ENCODE results near the gene RINL. TPM values are rescaled to one million over a fixed set of nuclear protein-coding genes. Genes with fewer than 3 reads are reported as not detected.
"Not testable (repeated sequence)": the region's sequence is repeated elsewhere in the genome, so short reads cannot be mapped to it uniquely, and the experiment has no call there.

RINL gene
- polyA plus RNA-seq, 1 of the 3 experiments (the other 2 are of a cell fraction) = 3.8 TPM

DNA sequence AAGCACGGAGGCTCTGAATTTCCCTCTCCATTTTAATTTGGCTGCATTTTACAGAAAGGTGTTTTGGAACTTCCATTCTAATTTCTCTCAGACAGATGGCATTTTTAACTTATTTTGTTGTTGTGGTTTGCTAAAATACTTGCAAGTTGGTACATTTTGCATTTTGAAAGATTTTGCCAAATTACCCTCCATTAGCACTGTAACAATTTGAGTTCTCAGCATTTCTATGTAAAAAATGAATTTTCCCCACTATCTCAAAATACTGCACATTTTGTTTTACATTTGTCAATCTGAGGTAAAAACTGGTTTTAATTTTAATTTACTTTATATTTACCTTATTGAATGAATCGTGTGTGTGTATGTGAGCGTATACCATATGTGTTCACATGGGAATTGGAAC is 21.3 kb downstream of the RINL start:
- peaks cover 10% of the 10 kb centered on the region for H3F3A ChIP-seq (replicated peaks; ENCODE audit: insufficient read depth)
- POLR2A ChIA-PET = no interaction called here
- no peaks in the 10 kb centered on the region for H3K9me2 ChIP-seq
- CTCF ChIA-PET = no interaction called here
- no peak for TF ChIP-seq REST (IDR thresholded peaks at IDR 0.05; ENCODE audit: low read depth, low read length)
- TF ChIP-seq TEAD4 (IDR thresholded peaks at IDR 0.05; ENCODE audit: borderline replicate concordance, insufficient read depth) = no peak
- no peak for TF ChIP-seq NRF1 (IDR thresholded peaks at IDR 0.05; ENCODE audit: low read depth, low read length)
- TF ChIP-seq PBX3 (IDR thresholded peaks at IDR 0.05) = no peak
- no peak for TF ChIP-seq ZBTB33 (IDR thresholded peaks at IDR 0.05; ENCODE audit: borderline replicate concordance, low read depth)
- TF ChIP-seq EP300 (IDR thresholded peaks at IDR 0.05; ENCODE audit: borderline replicate concordance in 1 of 2, low read depth in 1 of 2, low read length in 1 of 2) = no peak
- no peak for TF ChIP-seq IRF3 (IDR thresholded peaks at IDR 0.05; ENCODE audit: low read depth, low read length)
- TF ChIP-seq POLR2AphosphoS5 (IDR thresholded peaks at IDR 0.05; ENCODE audit: low read depth, low read length) = no peak
- no peak for TF ChIP-seq FOSL2 (IDR thresholded peaks at IDR 0.05; ENCODE audit: borderline replicate concordance, low read depth)
- TF ChIP-seq JUND (IDR thresholded peaks at IDR 0.05) = no peak
- no peak for TF ChIP-seq RFX5 (IDR thresholded peaks at IDR 0.05; ENCODE audit: low read length)
- no peak overlapping the region for H3K27ac ChIP-seq (ENCODE audit: low read depth in 2 of 2, low read length in 1 of 2)
- H3K27me3 ChIP-seq (ENCODE audit: insufficient read depth) = no peaks in the 10 kb centered on the region
- no peak overlapping the region for H3K9ac ChIP-seq
- no peak overlapping the region for H2AFZ ChIP-seq (ENCODE audit: low read depth)
- H3K4me2 ChIP-seq = no peak overlapping the region
- 92% methylated on average over 3 of the region's 3 CpGs for WGBS (ENCODE audit: low lambda C conversion rate)
- no peak for DNase-seq
- peaks cover 7% of the 10 kb centered on the region; the same call in 1 of the 2 replicates for H3K79me2 ChIP-seq (ENCODE audit: insufficient read depth)
- H3K4me3 ChIP-seq (ENCODE audit: low read depth in 2 of 2, low read length in 1 of 2) = no peak overlapping the region
- no peaks in the 10 kb centered on the region for H4K20me1 ChIP-seq (ENCODE audit: insufficient read depth)
- H3K36me3 ChIP-seq (replicated peaks in 1 of 2; ENCODE audit: control insufficient read depth in 1 of 2, insufficient read depth in 2 of 2, low read length in 1 of 2) = no peaks in the 10 kb centered on the region
- H3K4me1 ChIP-seq (ENCODE audit: control insufficient read depth in 1 of 2, insufficient read depth in 2 of 2, low read depth in 1 of 2, low read length in 1 of 2) = peaks cover 0 to 5% of the 10 kb centered on the region in 2 experiments; a peak in 1 of 4 replicates
- no peaks in the 10 kb centered on the region for H3K9me3 ChIP-seq

GRCh38 chr19:38855751-38856150 is 22.3 kb downstream of the RINL start:
- H3K4me3 ChIP-seq (ENCODE audit: low read depth in 2 of 2, low read length in 1 of 2); H3K4me2 ChIP-seq; H3K9me2 ChIP-seq; H3K27ac ChIP-seq (ENCODE audit: low read depth in 2 of 2, low read length in 1 of 2); H3K79me2 ChIP-seq (ENCODE audit: insufficient read depth); H3K9me3 ChIP-seq; CTCF ChIA-PET; POLR2A ChIA-PET; H4K20me1 ChIP-seq (ENCODE audit: insufficient read depth); H3K27me3 ChIP-seq (ENCODE audit: insufficient read depth); H2AFZ ChIP-seq (ENCODE audit: low read depth); H3K36me3 ChIP-seq (replicated peaks in 1 of 2; ENCODE audit: control insufficient read depth in 1 of 2, insufficient read depth in 2 of 2, low read length in 1 of 2); H3K9ac ChIP-seq; DNase-seq: not testable (repeated sequence)
- Histone ChIP-seq H3K4me1 (ENCODE audit: control insufficient read depth in 1 of 2, insufficient read depth in 2 of 2, low read depth in 1 of 2, low read length in 1 of 2) (peaks cover 5 to 12% of the 10 kb centered on the region in 2 experiments; a peak in 1 of 4 replicates), H3F3A (replicated peaks; ENCODE audit: insufficient read depth) (peaks cover 18% of the 10 kb centered on the region)
- WGBS (ENCODE audit: low lambda C conversion rate) = 92% methylated on average over 6 of the region's 37 CpGs

DNA sequence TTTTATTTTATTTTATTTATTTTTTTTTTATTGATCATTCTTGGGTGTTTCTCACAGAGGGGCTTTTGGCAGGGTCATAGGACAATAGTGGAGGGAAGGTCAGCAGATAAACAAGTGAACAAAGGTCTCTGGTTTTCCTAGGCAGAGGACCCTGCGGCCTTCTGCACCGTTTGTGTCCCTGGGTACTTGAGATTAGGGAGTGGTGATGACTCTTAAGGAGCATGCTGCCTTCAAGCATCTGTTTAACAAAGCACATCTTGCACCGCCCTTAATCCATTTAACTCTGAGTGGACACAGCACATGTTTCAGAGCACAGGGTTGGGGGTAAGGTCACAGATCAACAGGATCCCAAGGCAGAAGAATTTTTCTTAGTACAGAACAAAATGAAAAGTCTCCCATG is 23.1 kb downstream of the RINL start:
- H3F3A ChIP-seq (replicated peaks; ENCODE audit: insufficient read depth) = peaks cover 20% of the 10 kb centered on the region
- POLR2A ChIA-PET; H4K20me1 ChIP-seq (ENCODE audit: insufficient read depth); H3K9ac ChIP-seq; CTCF ChIA-PET; H3K27ac ChIP-seq (ENCODE audit: low read depth in 2 of 2, low read length in 1 of 2); H3K9me3 ChIP-seq; H3K36me3 ChIP-seq (replicated peaks in 1 of 2; ENCODE audit: control insufficient read depth in 1 of 2, insufficient read depth in 2 of 2, low read length in 1 of 2); H3K27me3 ChIP-seq (ENCODE audit: insufficient read depth); H3K4me3 ChIP-seq (ENCODE audit: low read depth in 2 of 2, low read length in 1 of 2); H2AFZ ChIP-seq (ENCODE audit: low read depth); H3K79me2 ChIP-seq (ENCODE audit: insufficient read depth); H3K9me2 ChIP-seq; H3K4me2 ChIP-seq; DNase-seq: not testable (repeated sequence)
- WGBS (ENCODE audit: low lambda C conversion rate) = 72% methylated on average over 3 of the region's 3 CpGs
- peaks cover 5 to 13% of the 10 kb centered on the region in 2 experiments; a peak in 1 of 4 replicates for H3K4me1 ChIP-seq (ENCODE audit: control insufficient read depth in 1 of 2, insufficient read depth in 2 of 2, low read depth in 1 of 2, low read length in 1 of 2)
